Left ventricle myocardium inferior (tissue), 1 donor: ENCODE results near the gene ZNF831. TPM values are rescaled to one million over a fixed set of nuclear protein-coding genes. Genes with fewer than 3 reads are reported as not detected.

ENCODE experiments used
- DNase-seq: peaks from one replicate; pipeline ENCODE4 v3.0.0-alpha.2; 2020
- H3K27ac ChIP-seq: fragments of 200-600 bp; replicated peaks from 2 replicates; pipeline ENCODE4 v1.8.0; 2021
- H3K27me3 ChIP-seq: fragments of 200-600 bp; 2 replicates; pipeline ENCODE4 v1.8.0; 2021; ENCODE audit warnings: low read depth
- H3K36me3 ChIP-seq: fragments of 200-600 bp; 2 replicates; pipeline ENCODE4 v1.8.0; 2021
- H3K4me1 ChIP-seq: fragments of 200-600 bp; 2 replicates; pipeline ENCODE4 v1.8.0; 2021
- H3K4me3 ChIP-seq: fragments of 200-600 bp; 2 replicates; pipeline ENCODE4 v1.8.0; 2021; ENCODE audit warnings: mild to moderate bottlenecking, moderate library complexity
- H3K9me3 ChIP-seq: fragments of 200-600 bp; replicated peaks from 2 replicates; pipeline ENCODE4 v1.8.0; 2021
- CTCF ChIP-seq: fragments of 200-600 bp; IDR thresholded peaks from 2 replicates; pipeline ENCODE4 v1.8.0; 2021; ENCODE audit warnings: antibody characterized with exemption, mild to moderate bottlenecking, borderline replicate concordance
- intact Hi-C: fragments of 100-400 bp; cut with micrococcal nuclease; formaldehyde crosslinking; loops from one replicate; pipeline ENCODE4 v1.11.0; 2022
- total RNA-seq: library from RNA; stranded (reverse); fragmentation: NEBNext Ultra II Directional; extraction: Animal tissue kit (Norgen Biotek cat#: 25700); gene quantifications from one replicate; pipeline ENCODE4 v1.2.1, GENCODE V29; 2021
- donor health status: DM: no; HTN: yes; CAD: no; lungs with severe emphysema.

ZNF831 gene
- total RNA-seq, 1 donor from 2014 or later = 0.05 TPM

DNA sequence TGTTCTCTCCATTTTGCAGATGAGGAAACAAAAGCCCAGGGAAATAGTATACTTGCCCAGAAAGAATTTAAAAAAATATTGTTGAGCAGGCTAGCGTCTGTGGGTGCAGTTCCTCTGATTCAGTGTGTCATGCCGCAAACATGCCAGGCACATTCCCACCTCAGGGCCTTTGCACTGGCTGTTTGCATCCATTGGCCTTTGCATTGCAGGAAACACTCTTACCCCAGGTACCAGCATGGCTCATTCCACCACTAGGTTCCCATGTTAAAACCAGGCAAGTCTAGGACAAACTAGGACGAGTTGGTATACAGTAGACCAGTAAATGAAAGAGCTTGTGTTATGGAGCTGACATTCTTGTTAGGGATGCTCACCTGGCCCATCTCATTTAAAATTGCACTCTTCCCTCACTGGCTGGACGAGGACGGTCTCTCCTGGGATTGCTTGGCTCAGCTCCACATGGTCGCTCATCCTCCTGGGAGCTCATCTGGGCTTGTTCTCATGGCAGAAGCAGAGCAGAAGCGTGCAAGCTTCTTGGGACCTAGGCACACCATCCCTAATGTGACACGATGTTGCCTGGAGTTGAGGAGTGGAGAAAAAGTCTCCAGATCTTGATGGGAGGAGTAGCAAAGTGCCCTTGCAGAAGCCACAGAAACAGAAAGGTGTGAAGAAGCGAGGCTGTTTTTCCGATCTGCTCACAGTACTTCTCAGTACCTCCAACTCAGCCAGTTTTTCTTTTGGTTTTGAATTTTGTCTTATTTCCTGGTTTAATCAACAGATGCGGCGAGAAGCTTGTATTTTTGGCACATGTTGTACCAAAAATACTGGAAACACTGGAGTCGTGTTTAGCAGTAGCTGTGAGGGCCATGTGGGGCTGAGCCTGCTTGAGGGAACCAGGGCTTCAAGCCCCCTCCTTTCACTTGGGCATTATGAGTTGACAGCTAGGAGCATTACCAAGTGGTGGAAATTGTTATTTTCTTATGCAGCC, 13.9 kb downstream of the ZNF831 start:
- intact Hi-C loops = no loop called here
- no peaks in the 10 kb centered on the region for H3K36me3 ChIP-seq
- no peak for TF ChIP-seq CTCF
- no peak overlapping the region for H3K4me3 ChIP-seq
- peaks cover 7% of the 10 kb centered on the region for H3K9me3 ChIP-seq
- H3K27me3 ChIP-seq = peaks cover 22% of the 10 kb centered on the region
- H3K27ac ChIP-seq = peak overlapping the region; percentile 76
- no peak for DNase-seq
- peaks cover 36% of the 10 kb centered on the region for H3K4me1 ChIP-seq

DNA sequence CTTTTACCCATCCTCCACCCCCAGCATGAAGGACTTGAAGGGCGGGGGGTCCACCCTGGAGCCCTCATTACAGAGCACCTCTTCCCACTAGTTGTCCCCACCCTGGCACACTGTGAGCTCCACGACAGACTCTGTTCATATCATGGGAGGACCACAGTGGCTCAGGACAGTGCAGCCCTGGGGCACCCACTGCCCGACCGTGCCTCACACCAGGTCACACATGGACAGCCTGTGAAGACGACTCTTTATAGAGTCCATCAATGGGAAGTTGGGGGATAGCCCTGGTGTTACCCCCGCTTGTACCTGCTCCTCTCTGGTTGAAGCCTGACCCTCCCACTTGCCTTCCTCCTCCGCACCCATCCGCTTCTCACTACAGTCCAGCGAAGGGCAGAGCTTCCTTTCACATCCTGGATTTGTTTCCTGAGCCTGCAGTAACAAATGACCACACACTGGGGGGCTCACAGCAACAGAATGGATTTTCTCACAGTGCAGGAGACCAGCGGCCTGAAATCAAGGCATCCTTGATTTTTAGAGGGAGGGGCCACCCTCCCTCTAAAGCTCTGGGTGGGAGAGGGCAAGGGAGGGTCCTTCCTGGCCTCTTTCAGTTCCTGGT, 15.5 kb downstream of the ZNF831 start:
- peak overlapping the region; percentile 76 for H3K27ac ChIP-seq
- H3K27me3 ChIP-seq = peaks cover 14% of the 10 kb centered on the region
- no peak overlapping the region for H3K4me3 ChIP-seq
- no peak for DNase-seq
- intact Hi-C loops = no loop called here
- H3K9me3 ChIP-seq = peaks cover 7% of the 10 kb centered on the region
- H3K36me3 ChIP-seq = no peaks in the 10 kb centered on the region
- no peak for TF ChIP-seq CTCF
- H3K4me1 ChIP-seq = peaks cover 36% of the 10 kb centered on the region

DNA sequence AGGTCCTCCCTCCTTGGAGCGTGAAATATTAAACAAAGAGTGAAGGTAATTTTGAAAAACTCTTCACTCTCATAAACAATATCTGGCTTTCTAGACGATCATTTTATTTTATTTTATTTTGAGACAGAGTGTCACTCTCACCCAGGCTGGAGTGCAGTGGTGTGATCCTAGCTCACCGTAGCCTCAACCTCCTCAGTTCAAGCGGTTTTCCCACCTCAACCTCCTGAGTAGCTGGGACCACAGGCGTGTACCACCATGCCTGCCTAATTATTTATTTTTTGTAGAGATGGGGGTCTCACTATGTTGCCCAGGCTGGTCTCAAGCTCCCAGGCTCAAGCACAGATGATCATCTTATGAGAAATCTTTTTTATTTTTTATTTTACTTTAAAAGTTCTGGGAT, 16.4 kb downstream of the ZNF831 start:
- H3K27me3 ChIP-seq = peaks cover 14% of the 10 kb centered on the region
- H3K36me3 ChIP-seq = no peaks in the 10 kb centered on the region
- no peak for DNase-seq
- peak overlapping the region; percentile 76 for H3K27ac ChIP-seq
- H3K9me3 ChIP-seq = peaks cover 7% of the 10 kb centered on the region
- H3K4me1 ChIP-seq = peaks cover 36% of the 10 kb centered on the region
- intact Hi-C loops = no loop called here
- H3K4me3 ChIP-seq = no peak overlapping the region
- no peak for TF ChIP-seq CTCF

DNA sequence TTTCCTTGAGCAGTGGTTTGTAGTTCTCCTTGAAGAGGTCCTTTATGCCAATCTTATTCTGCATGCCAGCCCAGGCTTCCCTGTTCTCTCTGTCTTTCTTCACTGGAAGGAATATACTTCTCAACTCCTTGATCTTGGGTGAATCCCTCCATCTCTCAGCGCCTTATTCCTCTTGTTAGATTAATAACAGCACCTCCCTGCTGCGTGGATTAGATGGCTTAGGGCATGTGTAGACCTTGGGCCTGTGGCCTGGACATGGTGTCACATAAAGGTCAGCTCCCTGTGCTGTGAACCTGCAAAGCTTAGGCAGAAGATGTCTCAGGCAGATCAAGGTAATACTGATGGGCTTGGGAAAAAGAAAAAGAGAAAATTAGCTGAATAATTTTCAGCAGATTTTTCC, 18.3 kb downstream of the ZNF831 start:
- Histone ChIP-seq H3K4me1 (peaks cover 24% of the 10 kb centered on the region), H3K36me3 (no peaks in the 10 kb centered on the region), H3K9me3 (peaks cover 7% of the 10 kb centered on the region), H3K4me3 (no peak overlapping the region), H3K27me3 (peaks cover 25% of the 10 kb centered on the region), H3K27ac (no peak overlapping the region)
- intact Hi-C loops = no loop called here
- TF ChIP-seq CTCF = no peak
- DNase-seq = no peak

- no peak overlapping the region for H3K27ac ChIP-seq
- peaks cover 28% of the 10 kb centered on the region for H3K27me3 ChIP-seq
- DNase-seq = no peak
- H3K4me3 ChIP-seq = no peak overlapping the region
- peaks cover 7% of the 10 kb centered on the region for H3K9me3 ChIP-seq
- H3K36me3 ChIP-seq = no peaks in the 10 kb centered on the region
- intact Hi-C loops = no loop called here
- TF ChIP-seq CTCF = no peak
- H3K4me1 ChIP-seq = peaks cover 24% of the 10 kb centered on the region
Observed at GRCh38 chr20:59182401-59183044, 18.9 kb downstream of the ZNF831 start.
